IPS DF 4.7 (cell line): ENCODE measurements around the gene KIF2C.
"Not testable (repeated sequence)": the region's sequence is repeated elsewhere in the genome, so short reads cannot be mapped to it uniquely, and the experiment has no call there.

ENCODE experiments used
- DNase-seq: peaks from one replicate; pipeline ENCODE4 v3.0.0-alpha.2; 2013; ENCODE audit warnings: low spot score; ENCODE audit errors: extremely low read depth

The KIF2C gene

GRCh38 chr1:44810101-44810761 is 70.6 kb downstream of the KIF2C start:
- DNase-seq: no peak

DNA sequence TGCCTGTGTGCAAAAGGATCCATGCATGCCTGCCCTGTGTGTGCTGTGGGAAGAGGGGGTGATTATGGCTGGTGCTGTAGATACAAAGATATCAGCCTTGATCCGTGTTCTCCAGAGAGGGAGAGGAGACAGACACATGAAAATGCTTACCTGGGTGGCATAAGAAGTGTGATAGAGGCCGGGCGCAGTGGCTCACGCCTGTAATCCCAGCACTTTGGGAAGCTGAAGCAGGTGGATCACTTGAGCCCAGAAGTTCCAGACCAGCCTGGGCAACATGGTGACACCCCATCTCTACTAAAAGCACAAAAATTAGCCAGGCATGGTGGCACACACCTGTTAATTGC is 71.1 kb downstream of the KIF2C start:
- not testable (repeated sequence) for DNase-seq

DNA sequence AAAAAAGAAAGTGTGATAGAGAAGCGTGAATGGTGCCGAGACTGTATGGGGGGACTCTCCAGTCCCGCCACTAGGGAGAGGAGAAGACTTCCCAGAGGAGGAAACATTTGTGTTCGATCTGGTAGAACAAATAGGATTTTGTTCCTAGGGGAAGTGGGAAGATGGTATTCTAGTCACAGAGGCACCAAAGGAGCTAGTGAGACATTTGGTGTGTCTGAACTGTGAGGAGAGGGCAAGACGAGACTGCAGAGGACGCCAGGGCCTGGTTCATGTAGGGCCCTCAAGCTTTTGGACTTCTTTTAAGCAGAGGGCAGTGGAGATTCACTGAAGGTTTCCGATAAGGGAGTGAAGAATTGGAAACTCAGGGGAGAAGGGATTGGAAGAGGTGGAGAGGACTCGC is 71.6 kb downstream of the KIF2C start:
- DNase-seq: no peak

GRCh38 chr1:44812822-44813543 is 73.3 kb downstream of the KIF2C start:
- DNase-seq: no peak

DNA sequence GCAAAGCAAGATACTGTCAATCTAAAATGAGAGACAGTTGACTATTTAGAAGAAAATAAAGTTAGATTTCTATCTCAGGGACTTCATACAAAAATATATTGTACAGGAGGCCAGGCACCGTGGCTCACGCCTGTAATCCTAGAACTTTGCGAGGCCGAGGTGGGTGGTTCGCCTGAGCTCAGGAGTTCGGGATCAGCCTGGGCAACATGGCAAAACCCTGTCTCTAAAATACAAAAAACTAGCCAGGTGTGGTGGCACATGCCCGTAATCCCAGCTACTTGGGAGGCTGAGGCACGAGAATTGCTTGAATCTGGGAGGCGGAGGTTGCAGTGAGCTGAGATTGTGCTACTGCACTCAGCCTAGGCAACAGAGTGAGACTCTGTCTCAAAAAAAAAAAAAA is 76.3 kb downstream of the KIF2C start:
- not testable (repeated sequence) for DNase-seq

- DNase-seq: no peak
Measured at GRCh38 chr1:44817307-44817706, 77.7 kb downstream of the KIF2C start.
